Activated T-cell treated with anti-CD3 and anti-CD28 coated beads for 24 hours (primary cell): ENCODE results near the gene IFNL3.
"Not testable (repeated sequence)": the region's sequence is repeated elsewhere in the genome, so short reads cannot be mapped to it uniquely, and the experiment has no call there.

Experiments
- DNase-seq: peaks from one replicate; pipeline ENCODE4 v3.0.0-alpha.2; 2020; ENCODE audit warnings: low read depth

The IFNL3 gene

GRCh38 chr19:39218230-39219007, 26.4 kb downstream of the IFNL3 start:
- no peak for DNase-seq

- DNase-seq = no peak
Measured at GRCh38 chr19:39217094-39217493, 27.7 kb downstream of the IFNL3 start.

- DNase-seq = not testable (repeated sequence)
Measured at GRCh38 chr19:39215323-39215722, 29.5 kb downstream of the IFNL3 start.

- peak; percentile 42 for DNase-seq
Measured at GRCh38 chr19:39212375-39212742, 32.4 kb downstream of the IFNL3 start.

GRCh38 chr19:39211731-39212374, 33.0 kb downstream of the IFNL3 start:
- no peak for DNase-seq

- DNase-seq = no peak
Measured at GRCh38 chr19:39209196-39209595, 35.6 kb downstream of the IFNL3 start.

- no peak for DNase-seq
Measured at GRCh38 chr19:39208175-39208795, 36.5 kb downstream of the IFNL3 start.

GRCh38 chr19:39207293-39207836, 37.4 kb downstream of the IFNL3 start:
- DNase-seq = no peak

GRCh38 chr19:39206122-39206521, 38.7 kb downstream of the IFNL3 start:
- no peak for DNase-seq

GRCh38 chr19:39205449-39205764, 39.4 kb downstream of the IFNL3 start:
- no peak for DNase-seq

- DNase-seq = no peak
Measured at GRCh38 chr19:39203372-39204341, 41.1 kb downstream of the IFNL3 start, which contains the start of gene SYCN. SYCN (minus strand) TSS chr19:39204263; CDS start chr19:39204254, 9 bp downstream.

- no peak for DNase-seq
Measured at GRCh38 chr19:39202998-39203355, 41.8 kb downstream of the IFNL3 start.

GRCh38 chr19:39200803-39201115, 44.0 kb downstream of the IFNL3 start:
- DNase-seq = no peak

- DNase-seq = no peak
Measured at GRCh38 chr19:39200066-39200802, 44.6 kb downstream of the IFNL3 start.

- DNase-seq = no peak
Measured at GRCh38 chr19:39199025-39199424, 45.8 kb downstream of the IFNL3 start.

- DNase-seq = no peak
Measured at GRCh38 chr19:39197808-39198207, 47.0 kb downstream of the IFNL3 start.

- peak; percentile 1 for DNase-seq
Measured at GRCh38 chr19:39196860-39197562, 47.8 kb downstream of the IFNL3 start, which contains the start of gene NCCRP1. NCCRP1 (plus strand) TSS chr19:39196964; CDS start chr19:39196983, 19 bp downstream.

GRCh38 chr19:39196320-39196719, 48.5 kb downstream of the IFNL3 start:
- no peak for DNase-seq

GRCh38 chr19:39195755-39196154, 49.1 kb downstream of the IFNL3 start:
- DNase-seq = no peak

- no peak for DNase-seq
Measured at GRCh38 chr19:39194832-39195542, 49.8 kb downstream of the IFNL3 start.
